GM19351 (cell line): ENCODE data around the gene PAK5.

Experiments used
- ATAC-seq: cut with Tn5 transposase; IDR thresholded peaks from one replicate; pipeline ENCODE4 v1.9.1; 2021; ENCODE audit warnings: mild to moderate bottlenecking, moderate library complexity; ENCODE audit not compliant: unreplicated experiment

PAK5 gene

DNA sequence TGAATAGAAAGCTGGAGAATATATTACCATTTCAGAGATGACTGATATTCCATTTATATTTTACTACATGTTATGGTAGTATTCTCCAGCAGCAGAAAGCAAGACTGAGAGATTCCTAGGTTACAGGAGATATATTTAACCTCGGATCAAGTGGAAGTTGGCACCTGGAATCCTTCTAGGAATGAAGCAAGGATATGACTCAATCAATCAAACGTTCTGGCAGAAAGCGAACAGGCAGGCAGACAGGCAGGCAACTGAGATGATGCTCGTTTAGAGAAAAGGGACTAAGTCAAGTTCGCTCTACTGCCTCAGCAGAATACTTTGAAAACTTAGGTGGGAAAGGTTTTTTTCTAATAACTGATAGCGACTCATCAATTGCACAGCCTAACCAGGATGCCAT lies 46.2 kb downstream of the PAK5 start:
- no peak for ATAC-seq

DNA sequence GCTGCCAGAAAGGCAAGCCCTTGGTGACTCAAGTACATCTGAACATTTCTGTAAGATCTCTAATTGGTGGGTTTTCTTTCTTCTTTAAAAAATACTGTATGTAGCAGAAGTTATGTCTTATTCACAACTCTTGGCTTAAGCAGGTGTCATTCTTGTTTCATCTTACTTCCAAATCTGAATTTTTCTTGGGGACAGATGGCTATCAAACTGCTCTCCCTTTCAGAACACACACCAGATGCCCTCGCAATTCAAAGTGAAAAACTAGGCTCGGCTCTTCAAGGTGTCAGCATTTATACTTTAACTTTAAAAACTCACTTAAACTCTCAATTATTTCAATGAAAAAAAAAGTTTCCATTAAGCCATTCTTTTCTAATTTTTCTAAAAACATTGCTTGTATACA lies 49.7 kb downstream of the PAK5 start:
- no peak for ATAC-seq

DNA sequence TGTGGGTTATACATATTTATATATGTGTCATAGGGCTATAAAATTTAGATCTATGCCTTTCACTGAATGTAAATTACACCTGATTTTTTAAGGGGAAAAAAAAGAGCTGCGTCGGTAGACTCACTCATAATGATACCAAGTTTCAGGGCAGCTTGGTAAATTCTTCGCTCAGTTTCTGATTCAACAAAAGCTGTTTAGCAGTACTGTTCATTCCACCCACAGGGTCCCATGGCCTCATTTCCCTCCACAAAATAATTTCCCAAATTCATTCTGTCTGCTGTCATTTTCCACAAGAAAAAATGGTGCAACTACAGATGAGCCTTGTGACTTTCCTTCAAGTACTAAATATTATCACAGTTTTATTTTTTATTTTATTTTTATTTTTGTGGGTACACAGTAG lies 63.7 kb downstream of the PAK5 start:
- ATAC-seq, result no peak

DNA sequence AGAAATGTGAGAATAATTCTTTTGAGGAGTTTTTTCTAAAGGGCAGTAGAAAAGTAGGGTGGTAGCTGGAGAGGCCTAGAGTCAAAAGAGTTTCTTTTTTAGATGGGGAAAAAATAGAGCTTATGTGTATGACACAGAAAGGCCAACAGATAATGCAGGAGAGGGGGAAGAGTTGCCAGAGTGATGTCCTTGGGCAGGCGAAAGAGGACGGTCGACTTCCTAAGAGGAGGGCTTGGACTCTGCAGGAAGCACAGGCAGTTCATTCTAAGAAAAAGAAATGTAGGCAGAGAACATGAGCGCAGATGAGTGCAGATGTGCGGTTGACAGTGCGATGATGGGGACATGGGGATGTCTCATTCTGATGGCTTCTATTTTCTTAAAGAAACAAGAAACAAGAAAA lies 68.9 kb downstream of the PAK5 start:
- ATAC-seq, result no peak

DNA sequence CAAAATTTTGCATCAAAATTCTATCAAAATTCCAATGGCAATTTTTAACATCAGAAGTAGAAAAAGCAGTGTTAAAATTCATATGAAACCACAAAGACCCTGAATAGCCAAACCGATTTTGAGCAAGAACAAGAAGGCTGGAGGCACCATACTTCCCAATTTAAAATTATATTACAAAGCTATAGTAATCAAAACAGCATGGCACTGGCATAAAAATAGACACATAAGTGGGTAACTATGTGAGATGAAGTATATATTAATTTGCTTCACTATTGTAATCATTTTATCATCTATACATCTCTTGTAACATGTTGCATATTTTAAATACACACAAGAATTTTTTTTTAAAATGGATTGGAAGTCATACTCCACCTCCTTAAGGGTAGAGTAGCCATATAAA lies 77.4 kb downstream of the PAK5 start:
- ATAC-seq, result no peak

DNA sequence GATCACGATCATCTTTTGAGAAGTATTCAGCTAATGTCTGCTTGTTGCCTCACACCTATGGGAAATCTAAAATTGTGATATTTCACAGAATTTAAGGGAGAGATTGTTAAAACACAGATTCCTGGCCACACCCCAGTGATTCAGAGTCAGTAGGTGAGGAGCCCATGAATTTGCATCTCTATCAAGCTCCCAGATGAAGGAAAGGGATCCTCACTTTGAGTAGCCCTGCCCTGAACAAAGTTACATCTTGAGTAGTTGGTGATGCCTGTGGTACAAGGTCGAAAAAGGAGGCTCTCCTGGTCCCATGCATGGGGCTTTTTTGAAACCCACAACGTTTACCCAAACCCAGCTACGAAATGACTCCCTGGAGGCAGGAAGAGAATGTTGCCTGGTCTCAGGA lies 79.5 kb downstream of the PAK5 start:
- no peak for ATAC-seq

DNA sequence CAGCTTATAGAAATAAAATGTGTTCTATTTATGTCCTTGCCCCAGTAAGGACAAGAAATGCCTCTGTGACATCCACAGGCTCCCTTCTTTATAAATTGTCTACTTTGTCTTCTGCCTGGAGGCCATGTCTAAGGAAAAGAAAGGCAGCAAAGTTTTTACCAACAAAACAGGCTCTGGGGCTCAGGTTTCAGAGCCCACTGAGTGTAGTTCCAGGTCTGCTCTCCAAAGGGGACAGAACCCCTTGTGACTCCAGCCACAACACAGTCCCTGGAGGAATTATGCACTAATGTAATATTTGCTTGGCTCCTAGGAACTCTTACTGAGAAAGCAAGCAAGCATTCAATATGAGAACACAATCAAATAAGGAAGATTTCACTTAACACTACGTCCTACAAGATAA lies 80.1 kb downstream of the PAK5 start:
- ATAC-seq, result no peak

DNA sequence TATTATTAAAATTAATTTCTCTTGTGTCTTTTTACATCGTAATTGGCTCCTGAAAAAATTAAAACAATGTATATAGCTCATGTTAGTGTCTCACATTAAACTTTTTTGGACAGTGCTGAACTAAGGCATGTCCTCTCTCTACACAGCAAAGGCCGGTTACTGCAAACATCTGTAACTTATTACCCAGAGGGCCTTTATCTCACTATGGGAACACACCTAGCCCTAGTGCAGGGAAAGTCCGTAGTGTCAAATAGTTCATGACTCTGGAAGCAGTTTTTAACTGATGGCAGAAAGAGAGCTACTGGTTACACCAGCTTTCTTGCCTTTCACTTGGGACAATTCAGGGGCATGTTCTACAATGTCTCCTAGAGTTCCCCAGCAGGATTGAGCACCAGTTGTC lies 82.2 kb downstream of the PAK5 start:
- no peak for ATAC-seq

DNA sequence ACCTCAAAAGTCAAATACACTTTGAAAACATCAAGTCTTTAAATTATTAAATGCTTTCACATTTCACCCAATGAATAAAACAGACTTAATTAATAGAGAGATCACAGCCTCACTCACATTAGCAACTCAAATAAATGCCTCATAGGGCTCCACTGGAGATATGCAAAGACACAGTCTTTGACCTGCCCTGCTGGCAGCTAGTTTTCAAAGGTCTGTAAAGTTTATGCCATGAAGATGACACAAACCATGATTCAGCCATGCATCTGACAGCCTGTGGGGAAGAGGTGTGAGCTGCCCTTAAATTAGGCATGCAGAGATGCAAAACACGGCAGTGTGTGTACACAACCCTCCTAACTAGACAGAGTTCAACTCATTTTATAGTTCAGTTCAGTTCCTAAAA lies 83.6 kb downstream of the PAK5 start:
- ATAC-seq, result no peak

DNA sequence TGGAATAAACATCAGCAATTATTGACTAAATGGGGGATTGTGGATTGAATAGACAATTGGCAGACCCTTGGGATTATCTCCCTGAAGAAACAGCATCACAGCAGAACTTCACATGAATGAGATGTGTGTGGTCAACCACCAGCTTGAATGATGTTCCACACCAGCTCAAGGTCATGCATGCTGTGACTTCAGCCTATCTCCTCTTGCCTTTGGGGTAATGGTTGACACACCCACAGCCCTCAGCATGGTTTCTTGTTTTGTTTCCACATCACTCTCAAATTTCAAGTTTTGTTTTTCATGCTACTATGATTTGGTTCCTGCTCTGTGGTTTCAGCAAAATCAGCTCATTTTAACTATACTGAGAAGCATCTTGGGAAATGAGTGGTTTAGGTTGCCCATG lies 94.3 kb downstream of the PAK5 start:
- ATAC-seq, result no peak

DNA sequence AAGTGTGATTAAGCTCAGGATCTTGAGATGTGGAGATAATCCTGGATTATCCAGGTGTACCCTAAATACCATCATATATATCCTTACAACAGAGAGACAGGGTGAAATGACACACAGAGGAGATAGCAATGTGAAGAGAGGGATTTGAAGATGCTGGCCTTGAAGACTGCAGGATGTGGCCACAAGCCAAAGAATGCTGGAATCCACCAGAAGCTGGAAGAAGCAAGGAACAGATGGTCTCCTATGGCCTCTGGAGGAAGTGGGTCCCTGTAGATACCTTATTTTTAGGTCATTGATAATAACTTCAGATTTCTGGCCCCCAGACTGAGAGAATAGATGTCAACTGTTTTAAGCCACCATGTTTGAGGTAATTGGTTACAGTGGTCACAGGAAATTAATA lies 95.0 kb downstream of the PAK5 start:
- ATAC-seq, result no peak

DNA sequence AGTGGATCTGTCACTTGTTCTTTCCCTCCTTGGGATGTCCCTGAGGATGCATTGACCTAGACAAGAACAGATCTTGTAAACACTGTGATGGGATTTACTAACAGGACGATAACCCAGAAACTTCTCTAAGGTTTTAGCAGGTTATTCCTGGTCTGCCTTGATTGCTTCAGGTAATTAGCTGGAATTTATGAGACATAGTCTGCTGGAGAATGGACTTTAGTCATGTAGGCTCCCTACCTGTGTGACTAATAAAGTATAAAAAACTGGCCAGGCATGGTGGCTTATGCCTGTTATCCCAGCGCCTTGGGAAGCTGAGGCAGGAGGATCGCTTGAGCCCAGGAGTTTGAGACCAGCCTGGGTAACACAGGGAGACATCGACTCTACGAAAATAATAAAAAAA lies 96.1 kb downstream of the PAK5 start:
- no peak for ATAC-seq

DNA sequence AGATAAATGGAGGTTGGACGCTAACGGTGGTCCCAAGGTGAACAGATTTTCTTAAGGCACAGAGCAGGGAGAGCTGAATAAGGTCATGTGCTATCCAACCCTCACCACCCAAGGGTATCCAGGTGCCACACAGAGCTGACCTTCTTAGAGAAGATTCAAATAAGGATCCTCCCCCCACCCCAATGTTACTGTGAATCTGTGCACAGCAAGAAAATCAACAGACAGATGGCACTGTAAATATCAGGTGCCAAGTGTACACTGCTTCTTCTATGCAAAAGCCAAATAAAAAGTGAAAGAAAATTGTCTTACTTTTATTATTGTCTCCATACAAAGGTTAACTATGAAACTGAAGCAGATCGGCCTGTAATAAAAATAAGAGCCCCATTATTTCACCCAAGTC lies 96.9 kb downstream of the PAK5 start:
- ATAC-seq, result no peak

DNA sequence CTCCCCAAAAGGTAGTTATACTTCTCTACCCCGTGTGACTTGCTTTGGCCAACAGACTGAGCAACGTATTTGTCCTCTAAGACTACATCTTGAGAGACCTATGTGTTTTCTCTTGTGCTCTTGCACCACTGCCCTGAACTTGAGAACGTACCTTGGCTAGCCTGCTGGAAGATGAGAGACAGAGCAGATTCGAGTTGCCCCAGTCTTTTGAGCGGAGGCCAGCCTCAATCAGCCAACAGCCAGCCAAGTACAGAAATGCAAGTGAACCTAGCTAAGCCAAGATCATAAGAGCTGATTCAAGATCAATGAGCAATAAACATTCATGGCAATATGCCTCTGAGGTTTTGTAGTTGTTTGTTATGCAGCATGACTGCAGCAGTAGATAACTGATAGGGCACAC lies 98.4 kb downstream of the PAK5 start:
- ATAC-seq, result no peak

DNA sequence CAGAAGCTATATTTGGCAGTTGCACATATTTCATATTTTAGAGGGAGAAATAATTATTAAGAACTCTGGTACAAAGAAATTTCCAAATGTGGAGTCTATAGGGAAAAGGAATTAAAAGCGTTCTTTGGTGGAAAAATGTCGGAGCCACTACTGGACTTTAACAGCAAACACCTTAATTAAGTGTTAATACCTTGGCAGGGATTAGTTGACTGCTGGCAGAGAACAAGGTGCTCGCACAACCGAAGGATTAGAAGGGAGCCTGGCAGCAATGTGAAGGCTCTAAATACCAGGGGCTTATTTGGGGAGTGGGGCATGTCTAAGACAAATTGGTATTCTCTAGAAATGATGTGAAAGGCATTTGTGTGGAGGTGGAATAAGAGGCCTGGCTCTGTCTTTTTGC lies 98.9 kb downstream of the PAK5 start:
- ATAC-seq, result no peak

DNA sequence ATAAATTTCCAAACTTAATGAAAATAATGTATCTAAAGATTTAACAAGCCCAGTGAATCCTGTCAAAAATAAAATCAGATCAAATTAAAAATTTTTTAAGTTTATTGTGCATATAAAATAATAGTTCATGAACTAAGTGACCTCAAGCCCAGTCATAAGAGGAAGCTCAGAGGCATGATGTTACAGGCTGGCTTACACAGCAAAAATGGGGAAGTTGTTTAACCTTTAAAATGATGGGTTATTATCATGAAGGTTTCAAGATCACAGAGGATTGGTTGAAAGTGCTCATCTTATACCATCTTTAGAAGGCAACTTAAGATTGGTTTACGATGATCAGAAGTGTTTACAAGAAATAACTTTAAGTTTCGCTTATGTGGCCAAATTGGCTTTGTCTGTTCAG lies 102.5 kb downstream of the PAK5 start:
- ATAC-seq, result no peak

DNA sequence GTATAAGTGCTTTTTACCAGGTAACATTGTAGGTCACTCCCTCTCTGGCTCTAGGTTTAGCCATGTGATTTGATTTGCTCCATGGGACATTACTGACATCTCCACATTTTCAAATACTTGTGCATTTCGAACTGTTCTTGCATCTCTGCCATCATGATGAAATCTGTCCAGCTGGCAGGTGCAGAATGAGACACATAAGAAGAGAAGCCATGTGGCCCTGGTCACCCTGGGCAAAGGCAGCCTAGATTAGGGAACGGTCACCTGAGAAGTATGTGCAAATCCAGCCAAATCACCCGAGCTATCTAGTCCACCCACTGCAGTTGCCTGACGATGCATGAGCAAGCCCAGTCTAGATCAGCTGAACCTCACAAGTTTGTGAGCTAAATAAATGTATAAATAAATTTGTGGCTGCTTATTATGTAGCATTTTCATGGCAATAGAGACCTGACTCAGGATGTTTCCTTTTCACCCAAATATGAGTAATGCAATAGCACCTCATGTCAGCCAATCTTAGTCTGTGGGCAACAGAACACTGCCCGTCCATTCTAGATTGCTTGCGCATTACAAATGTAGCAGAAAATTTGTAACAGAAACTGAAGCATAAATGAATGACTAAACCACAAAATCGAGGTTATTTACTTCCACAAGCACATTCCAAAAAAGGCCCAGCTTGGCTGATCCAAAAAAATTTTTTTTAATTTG lies 115.2 kb downstream of the PAK5 start:
- ATAC-seq, result no peak

DNA sequence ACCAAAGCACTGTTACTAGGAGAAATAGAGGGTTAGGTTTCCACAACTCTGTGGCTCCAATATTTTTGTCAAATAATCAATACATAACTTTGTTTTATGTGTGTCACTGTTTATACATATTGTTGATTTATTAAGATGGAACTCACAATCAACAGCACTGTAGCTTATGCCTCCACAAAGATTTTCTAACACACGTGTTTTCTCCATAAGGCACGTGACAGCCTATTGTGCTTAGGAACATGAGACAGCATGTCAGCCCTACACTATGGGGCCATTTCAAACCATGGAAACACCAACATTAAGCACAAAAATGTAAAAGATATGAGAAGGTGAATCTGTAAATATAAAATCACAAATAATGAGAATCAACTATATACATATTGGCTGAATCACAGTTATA lies 127.0 kb downstream of the PAK5 start:
- ATAC-seq, result no peak

DNA sequence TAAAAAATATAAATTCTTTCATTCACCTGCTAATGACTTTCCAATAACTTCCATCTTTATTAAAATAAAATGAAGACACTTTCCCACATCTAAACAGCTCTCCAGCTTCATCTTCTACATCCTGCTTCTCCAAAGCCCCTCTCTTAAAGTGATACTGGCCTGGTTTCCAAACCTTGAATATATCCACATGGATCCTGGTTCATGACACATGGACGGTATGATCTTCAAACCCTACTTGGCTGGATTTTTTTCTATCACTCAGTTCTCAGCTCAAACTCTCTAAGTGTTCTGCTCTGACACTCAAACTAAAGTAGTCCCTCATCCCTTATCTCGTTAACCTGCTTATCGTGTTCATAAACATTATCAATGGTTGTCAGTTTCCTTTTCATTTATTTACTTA lies 128.2 kb downstream of the PAK5 start:
- no peak for ATAC-seq

DNA sequence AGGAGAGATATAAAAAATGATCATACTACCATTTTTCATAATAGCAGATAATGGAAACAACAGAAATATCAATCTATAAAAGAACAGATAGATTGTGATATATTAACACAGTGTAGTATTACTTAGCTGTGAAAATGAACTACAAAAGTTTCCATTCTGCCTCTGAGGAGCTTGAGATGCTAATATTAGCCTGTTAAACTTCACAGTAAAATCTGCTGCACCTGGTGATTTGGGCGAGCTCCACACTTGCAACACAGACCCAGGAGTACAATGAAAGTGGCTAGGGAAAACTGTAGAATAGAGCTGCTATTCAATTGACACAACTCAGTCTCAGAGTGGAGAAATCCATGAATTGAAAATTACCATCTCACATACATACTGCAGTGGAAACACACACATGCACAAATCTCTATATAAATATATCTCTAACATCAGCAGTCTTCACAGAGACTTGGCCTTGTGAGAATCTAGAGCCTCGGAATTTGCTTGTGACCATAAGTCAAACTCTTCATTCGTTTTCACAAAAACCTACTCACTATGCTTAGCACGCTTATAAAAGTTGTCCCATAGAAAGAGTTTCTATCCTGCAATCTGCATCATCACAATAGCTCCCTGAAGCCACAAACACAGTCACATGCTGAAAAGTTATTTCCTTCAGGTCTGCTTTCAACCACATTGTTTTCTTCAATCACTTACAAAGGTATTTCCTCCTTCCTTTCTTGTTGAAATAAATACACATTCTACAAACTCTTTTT lies 133.0 kb downstream of the PAK5 start:
- ATAC-seq, result no peak

DNA sequence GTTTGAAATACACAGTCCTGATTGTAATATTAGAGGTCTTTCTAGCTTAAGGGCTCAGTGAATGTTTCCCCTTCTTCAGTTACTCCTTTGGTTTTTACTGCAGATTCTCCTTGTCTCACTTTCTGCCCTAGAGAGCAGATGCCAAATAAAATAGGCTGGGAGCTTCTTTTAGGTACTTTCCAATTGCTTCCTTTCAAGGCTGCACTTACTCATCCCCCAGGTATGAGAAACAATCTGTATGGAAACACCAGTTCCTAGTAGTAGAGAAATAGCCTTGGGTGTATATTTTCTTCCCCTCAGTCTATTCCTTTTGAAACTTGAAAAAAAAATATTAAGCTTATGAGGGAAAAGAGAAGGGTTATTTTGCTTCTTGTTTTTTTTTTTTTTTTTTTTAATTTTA lies 139.7 kb downstream of the PAK5 start:
- ATAC-seq, result no peak

DNA sequence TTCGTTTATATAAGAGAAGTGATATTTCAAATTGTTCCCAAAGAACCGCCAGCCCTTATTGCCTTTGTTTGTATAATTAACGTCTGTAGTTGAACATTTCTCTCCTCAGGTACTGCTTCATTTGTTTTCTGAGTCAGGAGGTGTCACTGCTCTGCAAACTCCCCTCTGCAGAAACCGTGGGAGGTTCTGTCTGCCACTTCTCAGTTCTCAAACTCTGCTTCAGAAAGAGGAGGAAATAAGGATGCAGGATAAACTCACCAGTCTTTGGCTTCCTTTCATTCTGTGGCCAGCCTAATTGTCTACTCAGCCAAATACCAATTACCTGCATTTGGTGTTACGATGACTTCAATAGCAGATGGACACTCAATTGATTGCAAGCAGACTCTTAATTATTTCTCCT lies 149.8 kb downstream of the PAK5 start:
- ATAC-seq, result no peak

DNA sequence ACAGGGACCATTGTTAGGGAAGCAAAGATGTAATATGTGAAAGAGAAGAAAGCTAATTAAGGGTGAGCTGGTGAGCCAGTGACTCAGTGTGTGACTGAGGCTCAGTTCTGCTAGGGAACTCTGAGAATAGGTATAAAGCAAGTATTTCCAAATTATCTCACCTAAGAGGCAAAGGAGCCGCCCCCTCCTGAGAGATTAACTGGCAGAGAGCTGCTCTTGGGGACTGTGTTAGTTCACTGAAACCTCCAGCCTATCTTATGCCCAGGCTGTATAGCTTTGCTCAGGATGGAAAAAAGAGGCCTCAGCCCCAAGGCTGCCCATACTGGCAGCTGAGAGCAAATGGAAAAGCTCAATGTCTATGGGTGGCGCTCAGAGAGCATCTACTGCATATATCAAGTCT lies 152.0 kb downstream of the PAK5 start:
- ATAC-seq, result no peak
